Measurements from ENCODE around the gene C4B.
"Not testable (repeated sequence)": the region's sequence is repeated elsewhere in the genome, so short reads cannot be mapped to it uniquely, and the experiment has no call there.

C4B gene

GRCh38 chr6:32040299-32041049 lies 25.9 kb downstream of the C4B start:
- H3K4me3 ChIP-seq (replicated peaks in 1 of 2; ENCODE audit: low read depth in 2 of 2, low read length in 2 of 2); DNase-seq (ENCODE audit: low read depth in 2 of 2): not testable (repeated sequence)

GRCh38 chr6:32041050-32041321 lies 26.4 kb downstream of the C4B start:
- not testable (repeated sequence) for H3K4me3 ChIP-seq (replicated peaks in 1 of 2; ENCODE audit: low read depth in 2 of 2, low read length in 2 of 2); DNase-seq (ENCODE audit: low read depth in 2 of 2)

GRCh38 chr6:32041385-32041784 lies 26.8 kb downstream of the C4B start:
- not testable (repeated sequence) for DNase-seq (ENCODE audit: low read depth in 2 of 2); H3K4me3 ChIP-seq (replicated peaks in 1 of 2; ENCODE audit: low read depth in 2 of 2, low read length in 2 of 2)

DNA sequence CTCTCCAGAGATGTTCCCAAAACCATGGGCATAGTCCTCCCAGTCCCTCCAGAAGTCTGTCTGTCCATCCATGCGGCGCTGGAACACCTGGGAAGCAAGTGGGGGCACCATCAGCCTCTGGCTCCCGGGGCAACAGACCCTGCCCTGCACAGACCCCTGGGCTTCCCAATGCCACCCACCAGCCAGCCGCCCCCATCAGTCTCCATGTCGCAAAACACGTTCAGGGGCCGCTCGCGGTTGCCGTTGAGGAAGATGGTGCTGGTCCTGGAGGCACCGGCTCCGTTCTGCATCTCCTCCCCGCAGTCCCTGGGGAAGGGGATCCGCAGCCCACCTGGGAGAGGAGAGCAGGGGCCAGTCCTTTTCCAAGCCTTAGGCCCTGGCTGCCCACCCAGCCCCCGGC lies 27.7 kb downstream of the C4B start:
- H3K4me3 ChIP-seq (replicated peaks in 1 of 2; ENCODE audit: low read depth in 2 of 2, low read length in 2 of 2); DNase-seq (ENCODE audit: low read depth in 2 of 2): not testable (repeated sequence)

GRCh38 chr6:32043589-32044380 lies 29.2 kb downstream of the C4B start:
- not testable (repeated sequence) for DNase-seq (ENCODE audit: low read depth in 2 of 2); H3K4me3 ChIP-seq (replicated peaks in 1 of 2; ENCODE audit: low read depth in 2 of 2, low read length in 2 of 2)

GRCh38 chr6:32044916-32045315 lies 30.3 kb downstream of the C4B start:
- not testable (repeated sequence) for H3K4me3 ChIP-seq (replicated peaks in 1 of 2; ENCODE audit: low read depth in 2 of 2, low read length in 2 of 2); DNase-seq (ENCODE audit: low read depth in 2 of 2)

DNA sequence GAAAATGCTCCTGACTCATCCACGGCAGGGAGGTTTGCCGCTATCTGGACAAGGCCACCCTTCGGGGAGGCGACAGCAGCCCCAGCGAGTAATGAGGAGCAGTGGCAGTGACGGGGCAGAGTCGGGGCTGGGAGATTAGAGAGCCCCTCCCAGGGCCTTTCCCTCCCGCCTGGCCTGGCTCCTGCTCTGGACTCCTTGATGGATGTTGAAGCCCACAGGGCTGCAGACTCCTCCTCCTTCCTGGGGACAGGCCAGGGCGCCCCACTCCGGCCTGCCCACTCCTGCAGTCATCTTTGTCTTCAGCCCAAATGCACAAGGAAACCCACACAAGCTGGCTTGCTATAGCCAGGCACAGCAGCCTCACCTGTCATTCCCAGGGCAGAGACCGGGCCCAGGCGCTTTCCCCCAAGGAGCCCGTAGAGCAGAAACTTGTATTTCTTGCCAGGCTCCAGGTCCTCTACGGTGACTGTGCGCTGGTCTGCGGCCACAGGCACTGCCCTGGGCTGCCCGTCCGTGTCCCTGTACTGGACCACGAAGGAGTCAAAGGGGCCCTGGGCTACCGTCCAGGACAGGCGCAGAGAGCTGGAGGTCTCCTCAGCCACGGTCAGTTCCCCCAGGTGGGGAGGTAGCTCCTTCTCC lies 31.3 kb downstream of the C4B start:
- TF ChIP-seq CTCF (IDR thresholded peaks at IDR 0.05; ENCODE audit: low read depth, low read length): no peak
- H3K4me3 ChIP-seq (replicated peaks in 1 of 2; ENCODE audit: low read depth in 2 of 2, low read length in 2 of 2): no peak overlapping the region
- DNase-seq (ENCODE audit: low read depth in 2 of 2): peak; percentile 7 to 9

- no peak overlapping the region for H3K4me3 ChIP-seq (replicated peaks in 1 of 2; ENCODE audit: low read depth in 2 of 2, low read length in 2 of 2)
- DNase-seq (ENCODE audit: low read depth in 2 of 2): peak; percentile 33 to 61
- TF ChIP-seq CTCF (IDR thresholded peaks at IDR 0.05; ENCODE audit: low read depth, low read length): no peak
Observed at GRCh38 chr6:32046450-32047083, 32.0 kb downstream of the C4B start.

DNA sequence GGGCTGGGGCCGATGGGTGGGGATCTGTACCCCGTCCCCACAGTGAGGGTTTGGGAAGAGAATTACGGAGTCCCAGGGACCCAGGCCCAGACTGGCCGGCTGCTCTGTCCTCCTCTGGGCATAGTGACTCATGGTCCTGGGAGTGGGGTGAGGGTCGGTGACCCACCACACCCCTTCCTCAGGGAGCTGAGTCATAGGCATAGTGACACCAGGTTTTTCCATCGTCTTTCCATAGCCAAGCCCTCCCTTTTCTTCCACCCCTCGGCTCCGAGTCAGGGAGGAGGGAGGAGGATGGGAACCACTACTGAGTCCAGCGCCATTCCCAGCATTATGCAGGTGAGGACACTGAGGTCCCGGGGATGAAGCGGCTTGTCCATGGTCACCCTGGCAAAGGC lies 32.5 kb downstream of the C4B start:
- DNase-seq (ENCODE audit: low read depth in 2 of 2): peak; percentile 65 to 66
- no peak overlapping the region for H3K4me3 ChIP-seq (replicated peaks in 1 of 2; ENCODE audit: low read depth in 2 of 2, low read length in 2 of 2)
- no peak for TF ChIP-seq CTCF (IDR thresholded peaks at IDR 0.05; ENCODE audit: low read depth, low read length)

- no peak for TF ChIP-seq CTCF (IDR thresholded peaks at IDR 0.05; ENCODE audit: low read depth, low read length)
- no peak for DNase-seq (ENCODE audit: low read depth in 2 of 2)
- no peak overlapping the region for H3K4me3 ChIP-seq (replicated peaks in 1 of 2; ENCODE audit: low read depth in 2 of 2, low read length in 2 of 2)
Observed at GRCh38 chr6:32047539-32047854, 32.9 kb downstream of the C4B start.

Data from cardiac fibroblast (primary cell).